HG03095 (cell line): Measurements from ENCODE around the gene MAT2B.

Experiments used
- ATAC-seq: cut with Tn5 transposase; IDR thresholded peaks from one replicate; pipeline ENCODE4 v1.9.1; 2021; ENCODE audit warnings: moderate library complexity; ENCODE audit not compliant: unreplicated experiment

The MAT2B gene

DNA sequence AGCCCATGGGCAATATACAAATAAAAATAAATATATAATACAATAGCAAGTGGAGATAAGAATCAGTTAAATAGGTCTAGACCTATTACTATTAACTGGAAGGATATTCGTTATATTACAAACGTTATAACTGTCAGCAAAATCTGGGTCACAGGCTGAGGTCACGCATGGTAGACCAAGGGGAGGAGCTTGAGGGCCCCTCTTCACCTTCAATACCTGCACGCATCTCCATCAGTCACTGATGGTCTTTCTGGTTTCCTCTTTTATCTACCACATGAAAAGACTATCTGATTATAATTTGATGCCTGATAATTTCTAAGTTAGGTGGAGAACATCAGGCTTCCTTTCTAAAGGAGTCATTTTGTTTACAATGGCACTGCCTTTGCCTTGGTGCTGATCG, 43.2 kb downstream of the MAT2B start:
- no peak for ATAC-seq

DNA sequence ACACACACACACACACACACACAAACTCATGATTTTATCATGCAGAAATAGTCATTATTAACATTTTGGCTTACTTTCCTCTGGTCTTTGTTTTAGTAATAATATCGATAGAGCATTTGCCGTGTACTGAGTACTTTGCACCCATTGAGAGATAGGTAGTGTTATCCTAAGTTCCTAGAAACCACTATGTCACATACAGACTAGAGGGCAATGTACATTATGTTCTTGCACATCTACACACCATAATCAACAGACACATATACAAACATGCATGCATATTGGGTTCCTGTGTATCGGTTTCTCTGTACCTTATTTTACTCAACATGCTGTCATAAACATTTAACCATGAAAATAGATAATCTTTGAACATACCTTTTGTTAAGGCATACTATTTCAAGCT, 45.7 kb downstream of the MAT2B start:
- ATAC-seq: no peak

DNA sequence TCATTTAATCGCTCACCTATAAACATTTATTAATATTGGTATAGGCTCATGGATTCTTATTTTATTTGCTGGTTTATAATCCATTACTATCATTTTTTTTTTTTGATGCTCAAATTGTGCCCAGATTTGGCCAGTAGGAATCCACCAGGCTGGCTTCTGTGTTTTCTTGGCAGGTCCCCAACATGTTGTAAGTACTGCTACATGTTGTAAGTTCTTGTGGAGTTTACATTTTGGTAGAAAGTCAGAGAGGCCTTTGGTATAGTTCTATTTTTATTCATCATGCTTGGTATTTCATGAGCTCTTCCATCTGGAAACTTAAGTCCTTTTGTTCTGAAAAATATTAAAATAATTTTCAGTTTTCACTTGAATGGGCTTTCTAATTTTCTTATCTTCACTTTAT, 47.1 kb downstream of the MAT2B start:
- no peak for ATAC-seq

DNA sequence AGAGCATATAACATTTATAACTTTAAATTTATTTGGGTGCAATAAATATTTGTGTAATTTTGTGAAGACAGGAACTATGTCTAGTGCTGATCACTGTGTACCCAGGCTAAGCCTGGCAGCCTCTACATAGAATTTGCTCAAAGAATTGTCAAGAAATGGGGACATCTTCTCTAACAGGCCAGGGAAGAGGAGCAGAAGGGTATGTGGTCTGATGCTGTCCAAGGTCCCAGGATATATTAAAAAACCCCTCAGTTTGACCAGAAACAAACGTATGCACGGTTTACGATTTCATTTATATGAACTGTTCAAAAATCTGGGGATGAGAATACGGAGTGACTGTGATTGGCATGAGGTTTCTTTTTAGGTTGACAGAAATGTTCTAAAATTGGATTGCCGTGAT, 55.9 kb downstream of the MAT2B start:
- no peak for ATAC-seq

DNA sequence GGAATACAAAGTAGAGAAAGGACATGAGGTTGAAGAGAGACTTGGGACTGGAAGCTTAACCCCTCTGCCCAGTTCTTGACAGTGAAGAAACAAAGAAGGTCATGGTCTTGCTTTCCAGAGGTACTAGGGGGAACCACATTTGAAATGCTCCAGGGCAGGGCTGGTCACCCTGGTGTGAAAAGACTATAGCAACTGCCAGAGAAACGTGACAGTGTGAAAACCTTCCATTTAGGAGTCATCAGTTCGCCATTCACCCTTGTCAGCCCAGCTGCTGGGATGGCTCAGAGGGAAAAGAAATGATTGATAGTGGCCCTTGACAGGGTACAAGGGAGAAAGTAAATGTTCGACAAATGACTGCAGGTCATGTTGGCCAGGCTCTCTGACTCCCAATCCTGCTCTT, 56.7 kb downstream of the MAT2B start:
- no peak for ATAC-seq

DNA sequence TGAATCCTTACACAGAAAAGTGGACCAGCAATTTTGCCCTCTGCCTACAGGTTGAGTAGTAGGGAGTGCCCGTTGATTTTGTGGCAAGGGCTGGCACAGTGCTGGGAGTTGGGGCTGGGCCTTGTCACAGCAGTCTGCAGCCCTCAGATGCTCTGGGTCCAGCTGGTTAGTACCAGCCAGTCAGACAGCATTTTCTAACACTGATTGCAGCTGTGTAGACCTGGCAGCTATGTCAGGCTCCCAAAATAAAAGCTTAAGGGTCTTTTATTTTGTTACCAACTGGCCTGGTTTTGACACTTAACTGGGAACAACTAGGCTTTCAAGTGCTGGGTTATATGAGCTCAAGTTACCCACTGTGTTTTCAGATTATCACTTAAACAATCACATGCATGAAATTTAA, 57.7 kb downstream of the MAT2B start:
- ATAC-seq: no peak

DNA sequence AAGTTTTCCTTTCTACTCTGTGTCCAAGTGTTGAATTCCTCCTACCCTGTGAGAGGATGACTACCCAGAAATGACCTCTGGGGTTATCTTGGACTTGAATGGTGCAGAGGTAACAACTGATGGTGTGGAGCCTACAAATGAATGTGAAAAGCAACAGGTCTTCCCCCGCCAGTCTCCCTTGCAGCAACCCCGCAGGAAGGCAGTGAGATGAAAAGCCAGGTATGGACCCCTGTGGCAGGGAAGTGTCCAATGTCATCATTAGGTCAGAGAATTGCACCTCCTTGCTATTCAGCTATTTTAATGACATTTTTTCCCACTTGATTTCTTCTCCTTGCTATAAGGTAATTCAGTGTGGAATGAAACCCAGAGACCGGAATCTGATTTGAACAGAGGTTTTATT, 58.5 kb downstream of the MAT2B start:
- ATAC-seq: no peak

DNA sequence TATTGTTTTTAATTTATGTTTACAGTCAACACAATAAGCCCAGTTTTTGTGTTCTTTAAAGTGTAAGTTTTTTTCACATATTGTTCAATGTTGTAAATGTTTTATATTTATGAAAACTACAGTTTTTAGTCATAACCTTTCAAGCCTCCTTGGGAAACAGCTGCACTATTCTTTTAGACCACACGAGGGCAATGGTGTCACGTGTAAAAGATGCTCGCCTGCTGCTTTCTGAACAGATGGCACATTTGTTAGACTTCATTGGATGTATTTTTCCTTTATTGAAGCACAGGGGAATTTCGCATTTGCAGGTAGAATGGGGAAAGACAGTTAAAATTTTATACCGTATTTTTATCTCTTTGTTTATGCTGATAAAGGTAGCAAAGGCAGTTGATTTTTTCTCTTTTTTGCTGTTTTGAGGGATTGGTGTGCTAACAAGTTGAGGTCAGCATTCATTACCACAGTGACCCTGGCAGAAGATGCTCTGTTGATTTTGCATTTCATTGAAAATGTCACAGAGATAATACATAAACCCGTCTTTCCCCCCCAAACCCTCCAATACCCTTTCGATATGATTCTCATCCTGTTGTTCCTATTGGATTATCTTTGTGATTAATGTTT, 59.0 kb downstream of the MAT2B start:
- peak; percentile 41 for ATAC-seq

DNA sequence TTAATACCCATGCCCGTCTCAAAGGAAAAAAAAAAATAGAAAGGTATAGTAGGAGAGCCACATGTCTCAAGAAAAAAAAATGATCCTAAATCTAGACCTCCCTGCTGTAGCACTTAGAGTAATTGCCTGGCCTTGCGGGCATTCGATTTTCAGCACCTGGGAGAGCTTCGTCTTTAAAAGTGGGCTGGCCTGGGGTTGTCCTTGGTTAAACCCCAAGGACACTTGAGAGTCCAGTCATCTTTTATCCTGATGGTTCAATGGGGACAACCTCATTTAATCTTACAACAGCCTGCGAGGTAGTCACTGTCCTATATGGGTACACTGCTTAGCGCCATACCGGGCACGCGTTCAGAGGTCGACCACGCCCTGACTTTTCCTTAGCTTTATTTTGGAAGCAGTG, 60.1 kb downstream of the MAT2B start:
- peak; percentile 5 for ATAC-seq

DNA sequence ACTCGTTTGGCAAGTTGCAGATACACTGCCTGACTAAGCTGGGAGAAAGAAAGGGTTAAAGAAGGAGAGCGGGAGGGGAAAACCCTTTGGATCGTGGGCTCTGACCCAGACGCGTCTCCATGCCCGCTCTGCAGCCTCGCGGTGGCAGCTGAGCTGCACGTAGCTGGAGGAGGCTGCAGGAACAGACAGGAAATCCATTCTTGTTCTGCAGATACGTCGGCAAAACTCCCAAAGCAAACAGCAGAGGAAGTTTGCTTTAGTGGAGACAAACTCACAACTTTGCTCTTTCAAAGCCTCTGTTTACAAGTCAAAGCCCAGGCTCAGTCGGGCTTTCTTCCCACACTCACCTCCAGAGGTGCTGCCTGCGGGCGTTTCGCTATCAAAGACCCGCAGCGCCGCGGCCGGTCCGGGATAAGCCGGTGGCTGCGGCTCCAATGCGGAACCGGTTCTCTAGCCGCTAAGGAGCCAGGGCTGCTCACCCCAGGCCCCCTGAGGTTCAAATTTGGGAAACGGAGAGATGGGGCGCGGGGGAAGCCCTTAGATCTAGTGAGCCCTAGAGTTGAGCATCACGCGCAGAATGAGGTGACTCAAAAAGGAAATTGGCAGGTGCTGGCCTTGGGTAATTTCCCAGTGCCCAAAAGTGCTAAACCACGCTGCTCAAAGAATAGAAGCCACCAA, 60.7 kb downstream of the MAT2B start:
- peak; percentile 56 for ATAC-seq

DNA sequence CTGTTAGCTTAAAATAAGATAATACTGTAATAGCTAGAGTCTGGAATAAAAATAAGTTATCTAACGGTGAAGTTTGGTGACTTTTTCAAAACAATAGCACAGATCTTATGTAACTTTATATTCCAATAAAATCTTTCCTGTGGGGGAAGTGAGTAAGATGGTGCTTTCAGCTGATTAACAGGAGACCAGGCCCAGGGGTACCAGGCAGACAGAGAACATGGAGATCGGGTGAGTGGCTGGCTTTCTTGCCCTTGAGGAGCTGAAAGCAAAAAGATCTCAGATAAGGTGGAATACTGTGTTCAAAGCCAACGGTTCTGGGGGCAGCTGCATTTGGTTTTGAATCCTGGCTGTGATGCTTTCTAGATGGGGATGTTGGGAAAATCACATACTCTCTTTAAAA, 61.3 kb downstream of the MAT2B start:
- ATAC-seq: no peak

DNA sequence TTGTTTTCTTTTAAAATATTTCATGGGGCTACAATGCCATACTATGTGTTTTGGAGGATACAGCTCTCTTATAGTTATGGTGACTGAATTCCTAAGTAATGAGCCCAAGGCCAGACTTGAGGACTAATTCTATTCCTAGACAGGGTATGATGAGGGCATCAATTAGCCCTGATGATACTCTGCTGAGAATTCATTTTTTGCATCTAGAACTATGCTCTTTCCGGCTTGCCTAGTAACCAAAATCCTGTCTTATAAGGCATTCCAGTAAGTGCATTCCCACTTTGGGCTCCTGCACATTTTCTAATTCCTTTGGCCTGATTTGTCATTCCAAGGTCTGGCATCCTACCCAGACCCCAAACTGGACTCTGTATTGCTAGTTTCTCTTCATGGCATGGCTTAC, 62.4 kb downstream of the MAT2B start:
- ATAC-seq: no peak
